Measurements from ENCODE around the gene JHY.

Gene JHY

GRCh38 chr11:122954455-122954854 is 71.9 kb downstream of the JHY start:
- no peak for DNase-seq

- DNase-seq: no peak
These were observed 81.4 kb downstream of the JHY start for GRCh38 chr11:122963961-122964360.

GRCh38 chr11:122976061-122976733 is 93.6 kb downstream of the JHY start:
- no peak for DNase-seq

GRCh38 chr11:122976734-122977469 is 94.3 kb downstream of the JHY start:
- DNase-seq: no peak

GRCh38 chr11:122977470-122978298 is 95.1 kb downstream of the JHY start:
- DNase-seq: no peak

- no peak for DNase-seq
These were observed 95.7 kb downstream of the JHY start for GRCh38 chr11:122978299-122978620.

- DNase-seq: no peak
These were observed 96.7 kb downstream of the JHY start for GRCh38 chr11:122979103-122979814.

- no peak for DNase-seq
These were observed 97.4 kb downstream of the JHY start for GRCh38 chr11:122979815-122980595.

- peak; percentile 62 for DNase-seq
These were observed 99.1 kb downstream of the JHY start, which contains the start of gene BSX for GRCh38 chr11:122981388-122982264. TSS of gene BSX (minus strand) at chr11:122981834. CDS start at chr11:122981671, 163 bp downstream.

- DNase-seq: no peak
These were observed 101.1 kb downstream of the JHY start for GRCh38 chr11:122983438-122984185.

GRCh38 chr11:122984186-122985011 is 101.8 kb downstream of the JHY start:
- no peak for DNase-seq

- DNase-seq: no peak
These were observed 113.0 kb downstream of the JHY start for GRCh38 chr11:122995526-122995925.

- no peak for DNase-seq
These were observed 116.3 kb downstream of the JHY start for GRCh38 chr11:122998727-122999366.

- no peak for DNase-seq
These were observed 118.2 kb downstream of the JHY start for GRCh38 chr11:123000721-123001120.

GRCh38 chr11:123006860-123007542 is 124.4 kb downstream of the JHY start:
- no peak for DNase-seq
